ENCODE results near the gene MAPT.

GRCh38 chr17:46023783-46024388 is 129.5 kb downstream of the MAPT start:
- no peak for TF ChIP-seq POLR2A (IDR thresholded peaks at IDR 0.05)
- no peak for TF ChIP-seq CTCF (IDR thresholded peaks at IDR 0.05)
- TF ChIP-seq EP300 (IDR thresholded peaks at IDR 0.05) = no peak
- TF ChIP-seq POLR2AphosphoS5 (IDR thresholded peaks at IDR 0.05) = no peak
